ENCODE data around the gene KMT2B. TPM values are rescaled to one million over a fixed set of nuclear protein-coding genes. Genes with fewer than 3 reads are reported as not detected.

The KMT2B gene
- polyA plus RNA-seq, 2 of the 4 experiments (the other 2 are of a cell fraction), result 17.8 to 39.4 TPM

DNA sequence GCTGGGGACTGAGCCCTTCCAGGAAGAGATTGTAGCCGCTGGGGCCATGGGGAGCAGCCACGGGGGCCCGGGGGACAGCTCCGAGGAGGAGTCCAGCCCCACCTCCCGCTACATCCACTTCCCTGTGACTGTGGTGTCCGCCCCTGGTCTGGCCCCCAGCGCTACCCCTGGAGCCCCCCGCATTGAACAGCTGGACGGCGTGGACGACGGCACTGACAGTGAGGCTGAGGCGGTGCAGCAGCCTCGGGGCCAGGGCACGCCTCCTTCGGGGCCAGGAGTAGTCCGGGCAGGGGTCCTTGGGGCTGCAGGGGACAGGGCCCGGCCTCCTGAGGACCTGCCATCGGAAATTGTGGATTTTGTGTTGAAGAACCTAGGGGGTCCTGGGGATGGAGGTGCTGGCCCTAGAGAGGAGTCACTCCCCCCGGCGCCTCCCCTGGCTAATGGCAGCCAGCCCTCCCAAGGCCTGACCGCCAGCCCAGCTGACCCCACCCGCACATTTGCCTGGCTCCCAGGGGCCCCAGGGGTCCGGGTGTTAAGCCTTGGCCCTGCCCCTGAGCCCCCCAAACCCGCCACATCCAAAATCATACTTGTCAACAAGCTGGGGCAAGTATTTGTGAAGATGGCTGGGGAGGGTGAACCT is 14.9 kb downstream of the KMT2B start:
- Histone ChIP-seq H3K4me2 (no peak overlapping the region), H3K27ac (no peak overlapping the region), H3K4me1 (no peaks in the 10 kb centered on the region), H3K4me3 (no peak overlapping the region), H3K9me3 (no peaks in the 10 kb centered on the region)
- ATAC-seq (no peak), FAIRE-seq (no peak), DNase-seq (ENCODE audit: low read depth in 1 of 2, low spot score in 1 of 2) (no peak)
- ChIA-PET POLR2A (interaction anchor here (1.1 to 2.1 kb wide), 2 partner anchors 8 to 14 kb away, joined by 3 to 10 read pairs; no protein-coding TSS in a partner anchor), CTCF (interaction anchor here (1.0 to 2.0 kb wide), 4 partner anchors 9 to 217 kb away, joined by 3 to 7 read pairs (median 5); no protein-coding TSS in a partner anchor)
- TF ChIP-seq RNF2 (IDR thresholded peaks at IDR 0.05; ENCODE audit: borderline replicate concordance, low read depth) (no peak), MAZ (IDR thresholded peaks at IDR 0.05; ENCODE audit: borderline replicate concordance, low read depth, low read length) (no peak), NR3C1 (IDR thresholded peaks at IDR 0.05) (no peak), KDM5A (IDR thresholded peaks at IDR 0.05) (no peak), RARB (CRISPR knock-in tag; IDR thresholded peaks at IDR 0.05) (no peak), ZNF302 (CRISPR knock-in tag; IDR thresholded peaks at IDR 0.05) (no peak), MYC (IDR thresholded peaks at IDR 0.05; ENCODE audit: borderline replicate concordance, low read length) (no peak), SREBF2 (IDR thresholded peaks at IDR 0.05) (no peak), FOSB (CRISPR knock-in tag; IDR thresholded peaks at IDR 0.05) (no peak)
- TF ChIP-seq, protein P1, sequence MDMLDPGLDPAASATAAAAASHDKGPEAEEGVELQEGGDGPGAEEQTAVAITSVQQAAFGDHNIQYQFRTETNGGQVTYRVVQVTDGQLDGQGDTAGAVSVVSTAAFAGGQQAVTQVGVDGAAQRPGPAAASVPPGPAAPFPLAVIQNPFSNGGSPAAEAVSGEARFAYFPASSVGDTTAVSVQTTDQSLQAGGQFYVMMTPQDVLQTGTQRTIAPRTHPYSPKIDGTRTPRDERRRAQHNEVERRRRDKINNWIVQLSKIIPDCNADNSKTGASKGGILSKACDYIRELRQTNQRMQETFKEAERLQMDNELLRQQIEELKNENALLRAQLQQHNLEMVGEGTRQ (IDR thresholded peaks at IDR 0.05), result no peak
- TF ChIP-seq, protein P2, sequence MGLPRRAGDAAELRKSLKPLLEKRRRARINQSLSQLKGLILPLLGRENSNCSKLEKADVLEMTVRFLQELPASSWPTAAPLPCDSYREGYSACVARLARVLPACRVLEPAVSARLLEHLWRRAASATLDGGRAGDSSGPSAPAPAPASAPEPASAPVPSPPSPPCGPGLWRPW (IDR thresholded peaks at IDR 0.05), result no peak
- WGBS (ENCODE audit: missing lambda C conversion rate), result 96% methylated on average over 25 of the region's 25 CpGs

DNA sequence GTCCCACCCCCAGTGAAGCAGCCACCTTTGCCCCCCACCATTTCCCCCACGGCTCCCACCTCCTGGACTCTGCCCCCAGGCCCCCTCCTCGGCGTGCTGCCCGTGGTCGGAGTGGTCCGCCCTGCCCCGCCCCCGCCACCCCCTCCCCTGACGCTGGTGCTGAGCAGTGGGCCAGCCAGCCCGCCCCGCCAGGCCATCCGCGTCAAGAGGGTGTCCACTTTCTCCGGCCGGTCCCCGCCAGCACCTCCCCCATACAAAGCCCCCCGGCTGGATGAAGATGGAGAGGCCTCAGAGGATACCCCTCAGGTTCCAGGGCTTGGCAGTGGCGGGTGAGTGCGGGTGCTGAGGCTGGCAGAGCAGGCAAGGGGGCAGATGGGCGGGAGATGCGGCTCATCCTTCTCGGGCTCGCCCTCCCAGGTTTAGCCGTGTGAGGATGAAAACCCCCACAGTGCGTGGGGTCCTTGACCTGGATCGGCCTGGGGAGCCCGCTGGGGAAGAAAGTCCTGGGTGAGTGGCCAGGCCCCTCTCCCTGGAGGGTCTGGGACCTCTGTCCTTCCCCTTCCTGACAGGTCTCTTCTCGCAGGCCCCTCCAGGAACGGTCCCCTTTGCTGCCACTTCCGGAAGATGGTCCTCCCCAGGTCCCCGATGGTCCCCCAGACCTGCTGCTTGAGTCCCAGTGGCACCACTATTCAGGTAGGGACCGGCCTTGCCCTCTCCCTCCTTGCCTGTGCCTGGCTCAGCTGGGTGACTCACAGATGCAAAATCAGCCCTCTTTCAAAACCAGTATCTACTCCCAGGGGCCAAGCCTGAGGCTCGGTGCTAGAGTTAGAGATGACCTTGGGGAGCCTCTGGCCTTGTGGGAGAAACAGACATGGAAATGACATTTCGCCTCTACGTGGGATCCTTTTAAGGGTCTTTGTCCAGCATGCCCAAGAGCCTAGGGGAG is 15.7 kb downstream of the KMT2B start:
- WGBS (ENCODE audit: missing lambda C conversion rate), result 94% methylated on average over 30 of the region's 35 CpGs
- CTCF ChIA-PET, result interaction anchor here (0.6 to 2.4 kb wide), 7 partner anchors 9 to 45 kb away, joined by 3 to 11 read pairs (median 5); no protein-coding TSS in a partner anchor

DNA sequence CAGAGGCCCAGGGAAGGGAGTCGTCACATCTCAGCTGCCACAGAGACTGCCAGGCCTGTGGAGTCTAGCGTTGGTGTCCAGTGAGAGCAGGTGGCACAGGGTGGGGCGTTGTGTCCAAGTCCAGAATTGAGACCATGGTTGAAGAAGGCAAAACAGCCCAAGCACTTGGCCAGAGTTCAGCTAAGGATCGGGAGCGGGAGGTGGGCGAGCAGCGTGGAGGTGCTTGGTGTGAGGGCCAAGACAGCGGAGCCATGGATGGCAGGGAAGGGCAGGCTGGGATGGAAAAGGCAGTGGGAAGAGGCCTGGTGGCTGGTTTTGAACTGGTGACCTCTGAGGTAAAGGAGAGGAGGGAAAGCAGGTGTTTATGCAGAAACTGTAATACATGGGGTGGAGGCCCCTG is 16.5 kb downstream of the KMT2B start:
- ATAC-seq (no peak), DNase-seq (ENCODE audit: low read depth in 1 of 2, low spot score in 1 of 2) (no peak), FAIRE-seq (no peak)
- no peak overlapping the region for H3K27ac ChIP-seq
- TF ChIP-seq FOXS1 (CRISPR knock-in tag; IDR thresholded peaks at IDR 0.05) (no peak), EHMT2 (IDR thresholded peaks at IDR 0.05; ENCODE audit: low read depth) (no peak), NFE2L2 (conservative IDR thresholded peaks at IDR 0.05; ENCODE audit: low read length) (no peak), NPAS2 (CRISPR knock-in tag; IDR thresholded peaks at IDR 0.05; ENCODE audit: borderline replicate concordance) (no peak), TFCP2L1 (CRISPR knock-in tag; IDR thresholded peaks at IDR 0.05) (no peak), CBX8 (IDR thresholded peaks at IDR 0.05) (no peak), HEYL (CRISPR knock-in tag; IDR thresholded peaks at IDR 0.05) (no peak), KDM5A (IDR thresholded peaks at IDR 0.05) (no peak), RNF2 (IDR thresholded peaks at IDR 0.05; ENCODE audit: borderline replicate concordance, low read depth) (no peak), PBX3 (IDR thresholded peaks at IDR 0.05) (no peak), SREBF2 (IDR thresholded peaks at IDR 0.05) (no peak), SMC3 (IDR thresholded peaks at IDR 0.05) (no peak), ZC3H11A (IDR thresholded peaks at IDR 0.05) (no peak)
- TF ChIP-seq, protein P2 (IDR thresholded peaks at IDR 0.05), result no peak
- ChIA-PET POLR2A (interaction anchor here (1.6 kb wide), 1 partner anchor 10 kb away, joined by 4 read pairs; no protein-coding TSS in a partner anchor), CTCF (interaction anchor here (0.6 to 2.4 kb wide), 7 partner anchors 9 to 197 kb away, joined by 3 to 11 read pairs (median 3); no protein-coding TSS in a partner anchor)
- 93% methylated on average over 8 of the region's 8 CpGs for WGBS (ENCODE audit: missing lambda C conversion rate)
- H3K4me3 ChIP-seq, result no peak overlapping the region
- H3K4me2 ChIP-seq, result no peak overlapping the region
- H3K4me1 ChIP-seq, result no peaks in the 10 kb centered on the region
- no peaks in the 10 kb centered on the region for H3K9me3 ChIP-seq

More for the DNA sequence above, 15.7 kb downstream of the KMT2B start:
- no peak for TF ChIP-seq NR3C1 (IDR thresholded peaks at IDR 0.05)
- no peak for TF ChIP-seq PHF8 (IDR thresholded peaks at IDR 0.05; ENCODE audit: borderline replicate concordance, low read depth)
- TF ChIP-seq HDAC2 (IDR thresholded peaks at IDR 0.05), result no peak
- no peak for TF ChIP-seq CHD2 (IDR thresholded peaks at IDR 0.05; ENCODE audit: low read length, partially characterized antibody)
- 0 out of 5 replicates have a peak, but pooled peaks of 1 of the 2 experiments have one; percentile 7 for TF ChIP-seq JUN (IDR thresholded peaks at IDR 0.05)
- Histone ChIP-seq H3K4me2 (no peak overlapping the region), H3K27ac (no peak overlapping the region), H3K4me1 (no peaks in the 10 kb centered on the region), H3K4me3 (no peak overlapping the region), H3K9me3 (no peaks in the 10 kb centered on the region)
- POLR2A ChIA-PET, result interaction anchor here (1.1 to 1.6 kb wide), 2 partner anchors 11 to 15 kb away, joined by 3 to 4 read pairs; no protein-coding TSS in a partner anchor
- peak; percentile 56 for FAIRE-seq
- DNase-seq (ENCODE audit: low read depth in 1 of 2, low spot score in 1 of 2), result no peak
- no peak for ATAC-seq

Data from A549 (cell line).